ENCODE results near the gene POU3F1.

DNA sequence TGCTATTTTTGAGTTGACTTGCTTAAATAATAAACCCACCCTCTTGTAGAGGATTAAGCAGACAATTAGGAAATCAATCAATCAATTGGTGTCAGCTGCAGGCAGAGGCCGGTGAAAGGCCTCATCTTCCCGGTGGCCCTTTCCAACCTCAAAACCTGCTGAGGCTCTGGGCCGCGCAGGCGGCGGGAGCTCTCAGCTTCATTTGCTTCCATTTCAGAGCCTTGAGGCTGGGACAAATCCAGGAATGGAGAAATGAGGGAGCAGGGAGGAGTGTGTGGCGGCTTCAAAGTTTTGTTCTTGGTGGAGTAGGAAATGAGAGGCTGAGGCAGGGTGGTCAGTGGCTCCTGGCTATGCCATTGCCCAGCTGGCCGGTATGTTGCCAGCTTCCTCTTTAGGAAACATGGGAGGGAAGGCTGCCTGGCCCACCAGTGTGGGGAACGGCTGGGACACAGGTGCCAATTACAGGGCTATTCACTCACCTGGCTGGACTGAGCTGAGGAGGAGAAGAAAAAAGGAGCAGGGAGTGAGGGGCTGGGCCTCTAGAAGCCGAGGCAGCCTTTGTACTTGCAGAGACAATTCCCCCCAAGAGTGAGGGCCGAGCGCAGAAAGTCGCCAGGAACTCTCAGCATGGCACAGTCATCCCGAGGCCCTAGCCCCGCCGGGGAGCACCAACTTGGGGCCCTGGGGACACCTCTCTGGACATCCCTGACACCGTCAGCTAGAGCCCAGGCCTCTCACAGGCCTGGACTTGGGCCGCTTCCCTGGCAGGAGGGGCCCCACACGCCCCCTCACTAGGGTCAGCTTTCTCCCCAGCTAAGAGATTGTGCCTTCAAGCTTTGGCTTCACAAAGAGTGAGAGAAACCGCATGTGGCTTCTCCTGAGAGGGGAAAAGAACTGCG is 4.4 kb downstream of the POU3F1 start:
- TF ChIP-seq, protein P1, sequence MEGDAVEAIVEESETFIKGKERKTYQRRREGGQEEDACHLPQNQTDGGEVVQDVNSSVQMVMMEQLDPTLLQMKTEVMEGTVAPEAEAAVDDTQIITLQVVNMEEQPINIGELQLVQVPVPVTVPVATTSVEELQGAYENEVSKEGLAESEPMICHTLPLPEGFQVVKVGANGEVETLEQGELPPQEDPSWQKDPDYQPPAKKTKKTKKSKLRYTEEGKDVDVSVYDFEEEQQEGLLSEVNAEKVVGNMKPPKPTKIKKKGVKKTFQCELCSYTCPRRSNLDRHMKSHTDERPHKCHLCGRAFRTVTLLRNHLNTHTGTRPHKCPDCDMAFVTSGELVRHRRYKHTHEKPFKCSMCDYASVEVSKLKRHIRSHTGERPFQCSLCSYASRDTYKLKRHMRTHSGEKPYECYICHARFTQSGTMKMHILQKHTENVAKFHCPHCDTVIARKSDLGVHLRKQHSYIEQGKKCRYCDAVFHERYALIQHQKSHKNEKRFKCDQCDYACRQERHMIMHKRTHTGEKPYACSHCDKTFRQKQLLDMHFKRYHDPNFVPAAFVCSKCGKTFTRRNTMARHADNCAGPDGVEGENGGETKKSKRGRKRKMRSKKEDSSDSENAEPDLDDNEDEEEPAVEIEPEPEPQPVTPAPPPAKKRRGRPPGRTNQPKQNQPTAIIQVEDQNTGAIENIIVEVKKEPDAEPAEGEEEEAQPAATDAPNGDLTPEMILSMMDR (IDR thresholded peaks at IDR 0.05; ENCODE audit: low read depth, low read length, poor library complexity, severe bottlenecking): no peak
- TF ChIP-seq EZH2phosphoT487 (IDR thresholded peaks at IDR 0.05; ENCODE audit: borderline replicate concordance, low read length): no peak
